Measurements from ENCODE around the gene RALGPS1.
A peak's percentile ranks its signal among the peaks of the same experiment; 100 is the strongest.

RALGPS1 gene

GRCh38 chr9:127263237-127263636, 348.7 kb downstream of the RALGPS1 start:
- peak in 6 of 14 donors; percentile 9 to 77 (median 30) for DNase-seq

- peak in 1 of 14 donors; percentile 88 for DNase-seq
These were observed 349.1 kb downstream of the RALGPS1 start for GRCh38 chr9:127263664-127264063.

GRCh38 chr9:127264462-127265219, 350.1 kb downstream of the RALGPS1 start, which contains the start of gene GARNL3:
TSS of gene GARNL3 (plus strand) at chr9:127264774. CDS start at chr9:127264878, 104 bp downstream.
- peak in 7 of 14 donors; percentile 16 to 80 (median 32) for DNase-seq

GRCh38 chr9:127267793-127268525, 353.4 kb downstream of the RALGPS1 start:
- peak in 2 of 14 donors; percentile 13 to 23 for DNase-seq

- no peak for DNase-seq
These were observed 354.9 kb downstream of the RALGPS1 start for GRCh38 chr9:127269449-127269848.

Data from C1 segment of cervical spinal cord (tissue), 14 donors.